Endothelial cell (in vitro differentiated cells): ENCODE measurements around the gene STBD1. TPM values are rescaled to one million over a fixed set of nuclear protein-coding genes. Genes with fewer than 3 reads are reported as not detected.

Source experiments
- DNase-seq: peaks from one replicate; pipeline ENCODE4 v3.0.0; 2021; ENCODE audit warnings: low spot score
- H3K27ac Mint-ChIP-seq: one replicate; pipeline ENCODE4 v1.8.0; 2021; ENCODE audit warnings: mixed read lengths, inconsistent platforms; ENCODE audit not compliant: unreplicated experiment
- H3K27me3 Mint-ChIP-seq: one replicate; pipeline ENCODE4 v1.8.0; 2021; ENCODE audit warnings: mild to moderate bottlenecking, moderate library complexity, mixed read lengths, inconsistent platforms; ENCODE audit not compliant: unreplicated experiment
- H3K36me3 Mint-ChIP-seq: one replicate; pipeline ENCODE4 v1.8.0; 2021; ENCODE audit warnings: mild to moderate bottlenecking, low read depth, mixed read lengths, inconsistent platforms; ENCODE audit not compliant: unreplicated experiment
- H3K4me1 Mint-ChIP-seq: one replicate; pipeline ENCODE4 v1.8.0; 2021; ENCODE audit warnings: mild to moderate bottlenecking, mixed read lengths, inconsistent platforms; ENCODE audit not compliant: unreplicated experiment
- H3K4me3 Mint-ChIP-seq: one replicate; pipeline ENCODE4 v1.8.0; 2021; ENCODE audit warnings: mild to moderate bottlenecking, mixed read lengths, inconsistent platforms; ENCODE audit not compliant: unreplicated experiment
- H3K9me3 Mint-ChIP-seq: one replicate; pipeline ENCODE4 v1.8.0; 2021; ENCODE audit warnings: mixed read lengths, inconsistent platforms; ENCODE audit not compliant: unreplicated experiment
- total RNA-seq: library from RNA; stranded (reverse); fragmentation: NEBNext Ultra II Directional; extraction: Animal tissue kit (Norgen Biotek cat#: 25700); gene quantifications from one replicate; pipeline ENCODE4 v1.2.1, GENCODE V29; 2021; ENCODE audit not compliant: unreplicated experiment
- TF ChIP-seq, protein P1 (sequence below): fragments of 200-600 bp; sonication (generic); IDR thresholded peaks from one replicate; pipeline ENCODE4 v1.5.0; 2021; ENCODE audit warnings: antibody characterized with exemption; ENCODE audit not compliant: unreplicated experiment

Gene STBD1
- total RNA-seq, 1 donor from 2014 or later = 1.8 TPM

DNA sequence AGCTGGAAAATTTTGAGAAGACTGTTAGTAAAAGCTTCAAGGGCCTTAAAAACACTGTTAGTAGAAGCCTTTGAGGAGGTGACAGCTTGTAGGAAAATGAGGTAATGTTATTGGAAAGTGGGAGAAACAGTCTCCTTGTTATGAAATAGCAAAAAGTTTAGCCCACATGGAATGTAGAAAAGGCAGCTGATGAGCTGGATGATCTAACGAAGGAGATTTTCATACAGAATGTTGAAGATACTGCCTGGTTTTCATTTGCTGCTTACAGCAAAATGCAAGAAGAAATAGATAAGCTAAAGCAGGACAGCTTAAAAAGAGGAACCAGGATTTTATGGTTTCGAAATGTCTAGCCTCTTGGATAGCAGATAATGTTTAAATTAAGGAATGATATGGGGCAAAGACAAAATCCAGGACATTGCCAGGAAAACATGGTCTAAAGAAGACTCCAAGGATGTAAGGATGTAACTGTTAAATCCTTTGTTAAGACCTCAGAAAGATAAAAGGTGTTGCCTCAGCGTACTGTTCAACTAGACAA is 10.2 kb upstream of the STBD1 start:
- H3K4me1 Mint-ChIP-seq = peaks cover 19% of the 10 kb centered on the region
- H3K27ac Mint-ChIP-seq = no peak overlapping the region
- H3K9me3 Mint-ChIP-seq = peaks cover 5% of the 10 kb centered on the region
- TF ChIP-seq, protein P1, sequence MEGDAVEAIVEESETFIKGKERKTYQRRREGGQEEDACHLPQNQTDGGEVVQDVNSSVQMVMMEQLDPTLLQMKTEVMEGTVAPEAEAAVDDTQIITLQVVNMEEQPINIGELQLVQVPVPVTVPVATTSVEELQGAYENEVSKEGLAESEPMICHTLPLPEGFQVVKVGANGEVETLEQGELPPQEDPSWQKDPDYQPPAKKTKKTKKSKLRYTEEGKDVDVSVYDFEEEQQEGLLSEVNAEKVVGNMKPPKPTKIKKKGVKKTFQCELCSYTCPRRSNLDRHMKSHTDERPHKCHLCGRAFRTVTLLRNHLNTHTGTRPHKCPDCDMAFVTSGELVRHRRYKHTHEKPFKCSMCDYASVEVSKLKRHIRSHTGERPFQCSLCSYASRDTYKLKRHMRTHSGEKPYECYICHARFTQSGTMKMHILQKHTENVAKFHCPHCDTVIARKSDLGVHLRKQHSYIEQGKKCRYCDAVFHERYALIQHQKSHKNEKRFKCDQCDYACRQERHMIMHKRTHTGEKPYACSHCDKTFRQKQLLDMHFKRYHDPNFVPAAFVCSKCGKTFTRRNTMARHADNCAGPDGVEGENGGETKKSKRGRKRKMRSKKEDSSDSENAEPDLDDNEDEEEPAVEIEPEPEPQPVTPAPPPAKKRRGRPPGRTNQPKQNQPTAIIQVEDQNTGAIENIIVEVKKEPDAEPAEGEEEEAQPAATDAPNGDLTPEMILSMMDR = no peak
- no peak overlapping the region for H3K4me3 Mint-ChIP-seq
- H3K27me3 Mint-ChIP-seq = peaks cover 1% of the 10 kb centered on the region
- H3K36me3 Mint-ChIP-seq = peaks cover 10% of the 10 kb centered on the region
- no peak for DNase-seq

DNA sequence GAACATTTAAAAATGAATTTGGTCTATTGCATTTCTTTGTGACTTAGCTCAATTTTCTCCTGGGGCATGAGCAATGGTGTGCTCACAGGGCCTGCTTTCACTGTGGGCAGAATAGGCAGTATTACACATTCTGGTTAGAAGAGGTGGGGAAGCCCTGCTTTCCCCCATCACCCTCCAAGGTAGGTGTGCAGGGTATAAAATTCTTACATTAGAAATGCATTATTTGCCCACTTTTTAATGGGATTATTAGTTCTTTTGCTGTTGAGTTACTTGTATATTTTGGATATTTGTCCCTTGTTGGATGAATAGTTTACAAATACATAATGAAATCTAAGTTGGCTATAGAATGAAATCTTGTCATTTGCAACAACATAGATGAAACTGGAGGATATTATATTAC is 8.3 kb upstream of the STBD1 start:
- TF ChIP-seq, protein P1 = no peak
- H3K9me3 Mint-ChIP-seq = peaks cover 5% of the 10 kb centered on the region
- DNase-seq = no peak
- H3K27ac Mint-ChIP-seq = no peak overlapping the region
- H3K4me3 Mint-ChIP-seq = no peak overlapping the region
- peaks cover 29% of the 10 kb centered on the region for H3K4me1 Mint-ChIP-seq
- peaks cover 1% of the 10 kb centered on the region for H3K27me3 Mint-ChIP-seq
- H3K36me3 Mint-ChIP-seq = peaks cover 10% of the 10 kb centered on the region

- peaks cover 10% of the 10 kb centered on the region for H3K36me3 Mint-ChIP-seq
- peak overlapping the region; percentile 32 for H3K27ac Mint-ChIP-seq
- peaks cover 34% of the 10 kb centered on the region for H3K4me1 Mint-ChIP-seq
- TF ChIP-seq, protein P1 = no peak
- H3K9me3 Mint-ChIP-seq = peaks cover 5% of the 10 kb centered on the region
- peak overlapping the region; percentile 8 for H3K4me3 Mint-ChIP-seq
- H3K27me3 Mint-ChIP-seq = peaks cover 2% of the 10 kb centered on the region
- DNase-seq = no peak
Measured at GRCh38 chr4:76300012-76300411, 6.5 kb upstream of the STBD1 start.

DNA sequence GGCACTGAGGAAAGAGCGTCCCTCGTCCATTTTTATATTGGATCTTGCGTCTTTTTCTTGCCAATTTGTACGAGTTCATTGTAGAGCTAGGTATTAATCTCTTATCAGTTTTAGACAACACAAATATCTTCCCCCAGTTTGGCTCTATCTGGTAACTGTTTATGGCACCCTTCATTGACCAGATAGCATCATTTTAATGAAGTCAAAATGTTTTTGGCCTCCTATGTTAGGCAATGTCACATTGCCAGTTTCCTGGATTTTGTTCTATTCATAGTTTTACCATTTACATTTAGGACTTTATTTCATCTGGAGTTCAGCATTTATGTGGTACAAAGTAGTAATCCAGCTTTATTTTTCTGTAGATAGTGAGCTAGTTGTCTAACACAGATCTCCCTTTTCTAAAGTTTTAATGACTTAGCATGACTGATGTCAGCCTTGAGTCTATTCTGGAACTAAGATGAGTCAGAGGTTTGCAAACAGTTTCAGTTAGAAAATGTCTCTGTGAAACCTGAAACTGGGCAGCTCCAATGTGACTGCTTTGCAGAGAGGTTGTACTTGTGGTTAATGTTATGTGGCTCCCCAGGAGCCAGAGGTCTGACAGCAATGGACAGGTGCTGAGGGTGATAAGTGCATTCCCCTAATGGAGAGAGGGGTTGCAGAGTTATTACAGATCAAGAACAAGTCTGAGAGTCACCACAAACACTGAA is 5.3 kb upstream of the STBD1 start:
- H3K27ac Mint-ChIP-seq = no peak overlapping the region
- DNase-seq = no peak
- peaks cover 4% of the 10 kb centered on the region for H3K27me3 Mint-ChIP-seq
- peaks cover 40% of the 10 kb centered on the region for H3K4me1 Mint-ChIP-seq
- TF ChIP-seq, protein P1 = no peak
- peaks cover 10% of the 10 kb centered on the region for H3K36me3 Mint-ChIP-seq
- H3K9me3 Mint-ChIP-seq = peaks cover 3% of the 10 kb centered on the region
- no peak overlapping the region for H3K4me3 Mint-ChIP-seq

GRCh38 chr4:76301775-76302162 is 4.8 kb upstream of the STBD1 start:
- peaks cover 40% of the 10 kb centered on the region for H3K4me1 Mint-ChIP-seq
- TF ChIP-seq, protein P1 = no peak
- no peak for DNase-seq

More at GRCh38 chr4:76301775-76302162, 4.8 kb upstream of the STBD1 start:
- peaks cover 4% of the 10 kb centered on the region for H3K27me3 Mint-ChIP-seq
- H3K27ac Mint-ChIP-seq = no peak overlapping the region
- no peak overlapping the region for H3K4me3 Mint-ChIP-seq
- H3K9me3 Mint-ChIP-seq = no peaks in the 10 kb centered on the region
- peaks cover 10% of the 10 kb centered on the region for H3K36me3 Mint-ChIP-seq
